HCT116 (cell line): ENCODE results near the gene MAP3K21. TPM values are rescaled to one million over a fixed set of nuclear protein-coding genes. Genes with fewer than 3 reads are reported as not detected.

Experiments used
- ATAC-seq: fragments of 200-7000 bp; cut with Tn5 transposase; 2 replicates; pipeline ENCODE4 v1.9.1; 2020; ENCODE audit warnings: mild to moderate bottlenecking, moderate library complexity
- BruUV-seq: library from RNA; stranded (reverse); fragments of 400-500 nt; replicated peaks from 2 replicates; lab custom pipeline; 2021; lab: Mats Ljungman, UMichigan
- CTCF ChIA-PET: fragments of 300-600 bp; sonication (Branson Sonifier 250); formaldehyde crosslinking; loops from one replicate; lab custom pipeline; 2021; ENCODE audit warnings: antibody characterized with exemption; lab: Charles Lee
- POLR2A ChIA-PET: fragments of 300-600, 350-600 bp; sonication (Branson Sonifier 250); formaldehyde crosslinking; loops from one replicate; lab custom pipeline; 2021; ENCODE audit warnings: antibody characterized with exemption; lab: Charles Lee
- RAD21 ChIA-PET, 2 experiments: fragments of 300-600 bp; sonication (Branson Sonifier 250); formaldehyde crosslinking; loops; one replicate each; lab custom pipeline; 2023; ENCODE audit warnings: low total read pairs in 2 of 2; ENCODE audit not compliant: uncharacterized antibody in 2 of 2, unreplicated experiment in 2 of 2, low non-redundant PET in 1 of 2; lab: Charles Lee
- DNase-seq: peaks from one replicate; pipeline ENCODE4 v3.0.0-alpha.2; 2010; ENCODE audit warnings: low read depth, low spot score
- H2AFZ ChIP-seq: fragments of 200-600 bp; shearing (Covaris generic), sonication (generic); 2 replicates; pipeline ENCODE4 v1.6.1; 2017; ENCODE audit warnings: low read depth, mixed run types, mixed read lengths, antibody characterized with exemption, low read length; ENCODE audit not compliant: poor library complexity, severe bottlenecking
- H3K27ac ChIP-seq: 2 replicates; pipeline ENCODE4 v1.5.1; 2012; ENCODE audit warnings: low read depth, low read length
- H3K27me3 ChIP-seq: fragments of 200-600 bp; sonication (generic); 2 replicates; pipeline ENCODE4 v1.6.1; 2016; ENCODE audit warnings: mixed run types, low read length, mixed read lengths; ENCODE audit not compliant: insufficient read depth
- H3K36me3 ChIP-seq, 2 experiments: fragments of 200-500 bp in 1 of 2; fragments of 200-600 bp in 1 of 2; sonication (Bioruptor generic) in 1 of 2; sonication (generic) in 1 of 2; 2 replicates each; pipeline versions ENCODE4 v1.5.1 to v1.6.1; 2014 to 2016; ENCODE audit warnings: low read length in 2 of 2, inconsistent platforms in 1 of 2, mixed read lengths in 1 of 2, mixed run types in 1 of 2; ENCODE audit not compliant: insufficient read depth in 2 of 2, control insufficient read depth in 1 of 2
- H3K4me1 ChIP-seq, 2 experiments: fragments of 200-600 bp in 1 of 2; sonication (generic) in 1 of 2; 2 replicates each; pipeline versions ENCODE4 v1.5.1 to v1.6.1; 2012 to 2017; ENCODE audit warnings: low read length in 2 of 2, inconsistent platforms in 1 of 2, mild to moderate bottlenecking in 1 of 2, mixed read lengths in 1 of 2, mixed run types in 1 of 2, moderate library complexity in 1 of 2; ENCODE audit not compliant: insufficient read depth in 2 of 2, control insufficient read depth in 1 of 2
- H3K4me2 ChIP-seq: fragments of 200-600 bp; sonication (generic); 2 replicates; pipeline ENCODE4 v1.6.1; 2017; ENCODE audit warnings: mixed run types, low read length, mixed read lengths
- H3K4me3 ChIP-seq, 2 experiments: fragments of 200-600 bp in 1 of 2; sonication (generic) in 1 of 2; replicated peaks in 1 of 2; 2 replicates each; pipeline ENCODE4 v1.5.1; 2011 to 2016; ENCODE audit warnings: low read length in 2 of 2, control low read depth in 1 of 2, low read depth in 1 of 2, mild to moderate bottlenecking in 1 of 2, mixed read lengths in 1 of 2, mixed run types in 1 of 2
- H3K79me2 ChIP-seq: fragments of 200-600 bp; sonication (generic); 2 replicates; pipeline ENCODE4 v1.6.1; 2017; ENCODE audit warnings: mild to moderate bottlenecking, mixed run types, low read length, moderate library complexity, mixed read lengths; ENCODE audit not compliant: insufficient read depth
- H3K9ac ChIP-seq: fragments of 200-600 bp; sonication (generic); 2 replicates; pipeline ENCODE4 v1.6.1; 2016; ENCODE audit warnings: low read length, mixed read lengths
- H3K9me2 ChIP-seq: fragments of 200-600 bp; sonication (generic), shearing (Covaris generic); 2 replicates; pipeline ENCODE4 v1.6.1; 2017; ENCODE audit warnings: mixed run types, mild to moderate bottlenecking, moderate library complexity; ENCODE audit not compliant: insufficient read depth
- H3K9me3 ChIP-seq, 2 experiments: fragments of 200-500 bp in 1 of 2; fragments of 200-600 bp in 1 of 2; sonication (Bioruptor generic) in 1 of 2; sonication (generic) in 1 of 2; 2 replicates each; pipeline ENCODE4 v1.6.1; 2014 to 2017; ENCODE audit warnings: low read length in 2 of 2, mixed read lengths in 2 of 2, inconsistent platforms in 1 of 2, low read depth in 1 of 2, mild to moderate bottlenecking in 1 of 2, mixed run types in 1 of 2, moderate library complexity in 1 of 2; ENCODE audit not compliant: control insufficient read depth in 1 of 2, insufficient read depth in 1 of 2
- H4K20me1 ChIP-seq: fragments of 200-600 bp; sonication (generic), shearing (Covaris generic); 2 replicates; pipeline ENCODE4 v1.6.1; 2017; ENCODE audit warnings: mixed run types, mild to moderate bottlenecking, moderate library complexity; ENCODE audit not compliant: insufficient read depth
- CBX3 ChIP-seq: IDR thresholded peaks from 2 replicates; pipeline ENCODE4 v1.6.1; 2012; ENCODE audit warnings: low read depth
- CEBPB ChIP-seq: IDR thresholded peaks from 2 replicates; pipeline ENCODE4 v1.6.1; 2012; ENCODE audit warnings: low read depth
- EZH2 ChIP-seq: fragments of 200-600 bp; sonication (generic); IDR thresholded peaks from 2 replicates; pipeline ENCODE4 v1.6.1; 2017; ENCODE audit warnings: antibody characterized with exemption, mixed run types
- FOSL1 ChIP-seq: IDR thresholded peaks from 2 replicates; pipeline ENCODE4 v1.6.1; 2012; ENCODE audit warnings: low read depth
- JUND ChIP-seq: IDR thresholded peaks from 2 replicates; pipeline ENCODE4 v1.6.1; 2012
- POLR2A ChIP-seq: IDR thresholded peaks from 2 replicates; pipeline ENCODE4 v1.7.0; 2011; ENCODE audit warnings: borderline replicate concordance; ENCODE audit not compliant: insufficient read depth, insufficient read length; ENCODE audit errors: extremely low read depth
- POLR2AphosphoS5 ChIP-seq: IDR thresholded peaks from 2 replicates; pipeline ENCODE4 v1.6.1; 2011; ENCODE audit warnings: mild to moderate bottlenecking, low read depth, low read length, moderate library complexity
- RAD21 ChIP-seq: IDR thresholded peaks from 2 replicates; pipeline ENCODE4 v1.6.1; 2012; ENCODE audit warnings: low read depth, mild to moderate bottlenecking
- REST ChIP-seq: IDR thresholded peaks from 2 replicates; pipeline ENCODE4 v1.6.1; 2012; ENCODE audit warnings: low read depth
- TCF7L2 ChIP-seq: IDR thresholded peaks from 2 replicates; pipeline ENCODE4 v1.7.0; 2011; ENCODE audit warnings: borderline replicate concordance, inconsistent platforms; ENCODE audit not compliant: insufficient read depth, insufficient read length; ENCODE audit errors: extremely low read depth
- ZBTB33 ChIP-seq: IDR thresholded peaks from 2 replicates; pipeline ENCODE4 v1.6.1; 2011; ENCODE audit warnings: mild to moderate bottlenecking, low read length, moderate library complexity; ENCODE audit not compliant: insufficient replicate concordance; ENCODE audit errors: extremely low read depth
- ZFX ChIP-seq: fragments of 450-650 bp; IDR thresholded peaks from 2 replicates; pipeline ENCODE4 v1.6.1; 2017
- ZNF274 ChIP-seq: fragments of 200-500 bp; sonication (Bioruptor generic); IDR thresholded peaks from 2 replicates; pipeline ENCODE4 v1.6.1; 2014; ENCODE audit warnings: mild to moderate bottlenecking, low read depth, low read length, inconsistent platforms
- intact Hi-C: fragments of 100-400 bp; cut with micrococcal nuclease; formaldehyde crosslinking; loops from 2 replicates; pipeline ENCODE4 v1.10.0; 2022
- total RNA-seq: library from RNA; stranded (reverse); gene quantifications from one replicate; pipeline ENCODE4 v1.2.1, GENCODE V29; 2021; ENCODE audit not compliant: unreplicated experiment

MAP3K21 gene
- total RNA-seq, 1 experiment from 2014 or later: 19.1 TPM

GRCh38 chr1:233393084-233393840 is 65.7 kb downstream of the MAP3K21 start:
- Histone ChIP-seq H3K9me3 (no peaks in the 10 kb centered on the region), H3K27me3 (no peaks in the 10 kb centered on the region), H3K4me2 (no peak overlapping the region), H3K36me3 (no peaks in the 10 kb centered on the region), H3K4me3 (no peak overlapping the region), H3K4me1 (no peaks in the 10 kb centered on the region), H3K9ac (no peak overlapping the region), H4K20me1 (no peaks in the 10 kb centered on the region), H2AFZ (no peak overlapping the region), H3K27ac (no peak overlapping the region), H3K79me2 (no peaks in the 10 kb centered on the region), H3K9me2 (no peaks in the 10 kb centered on the region)
- no peak for TF ChIP-seq CEBPB
- no peak for TF ChIP-seq POLR2AphosphoS5
- no peak for TF ChIP-seq RAD21
- TF ChIP-seq REST: no peak
- TF ChIP-seq EZH2: no peak
- no peak for TF ChIP-seq ZBTB33
- no peak for TF ChIP-seq ZNF274
- TF ChIP-seq TCF7L2: no peak
- TF ChIP-seq ZFX: no peak
- TF ChIP-seq CBX3: no peak
- TF ChIP-seq POLR2A: no peak
- no peak for TF ChIP-seq FOSL1
- TF ChIP-seq JUND: no peak
- POLR2A ChIA-PET: no interaction called here
- RAD21 ChIA-PET: no interaction called here
- CTCF ChIA-PET: interaction anchor here (1.1 kb wide), 1 partner anchor 718 kb away, joined by 4 read pairs; no protein-coding TSS in a partner anchor
- no TSS peak for BruUV-seq
- no peak for DNase-seq
- intact Hi-C loops: loop anchor here (10.0 kb wide), 1 partner anchor 88 kb away; no protein-coding TSS in a partner anchor
- no peak for ATAC-seq
